ENCODE data around the gene CATSPERB.
"Not testable (repeated sequence)": the region's sequence is repeated elsewhere in the genome, so short reads cannot be mapped to it uniquely, and the experiment has no call there.

CATSPERB gene

GRCh38 chr14:91743305-91743653 lies 11.4 kb upstream of the CATSPERB start:
- H3K79me2 ChIP-seq (ENCODE audit: control insufficient read depth, insufficient read depth, low read length) = no peaks in the 10 kb centered on the region
- no peak overlapping the region for H2BK5ac ChIP-seq (ENCODE audit: low read length)
- no peak overlapping the region for H3K56ac ChIP-seq (ENCODE audit: low read length)
- H3K4ac ChIP-seq (ENCODE audit: low read depth, low read length) = no peak overlapping the region
- no peak overlapping the region for H3K18ac ChIP-seq (ENCODE audit: low read length)
- H3K4me1 ChIP-seq (ENCODE audit: control insufficient read depth, low read depth, low read length) = no peaks in the 10 kb centered on the region
- H4K8ac ChIP-seq (ENCODE audit: low read depth, low read length) = no peak overlapping the region
- no peak overlapping the region for H3K4me2 ChIP-seq (ENCODE audit: low read length)
- no peaks in the 10 kb centered on the region for H3K79me1 ChIP-seq (ENCODE audit: low read length)
- no peak overlapping the region for H2BK15ac ChIP-seq (replicated peaks; ENCODE audit: low read depth)
- H3K23ac ChIP-seq (ENCODE audit: low read length) = no peak overlapping the region
- WGBS (ENCODE audit: extremely low coverage, insufficient coverage, low lambda C conversion rate) = no CpG with 5 or more reads among the region's 2 CpGs
- no peak for DNase-seq
- no peak overlapping the region for H2BK120ac ChIP-seq (ENCODE audit: low read depth, low read length)
- H2AK5ac ChIP-seq (ENCODE audit: low read length) = no peak overlapping the region
- no peaks in the 10 kb centered on the region for H3K27me3 ChIP-seq (ENCODE audit: insufficient read depth, low read length, poor library complexity)
- H3K36me3 ChIP-seq (ENCODE audit: control insufficient read depth, insufficient read depth, low read length) = no peaks in the 10 kb centered on the region
- no peak overlapping the region for H4K5ac ChIP-seq (ENCODE audit: low read length)
- no peak overlapping the region for H3K9ac ChIP-seq (ENCODE audit: low read length)
- H3K4me3 ChIP-seq (ENCODE audit: low read length) = no peak overlapping the region
- H3K27ac ChIP-seq (ENCODE audit: low read depth, low read length) = no peak overlapping the region

GRCh38 chr14:91742621-91743304 lies 10.9 kb upstream of the CATSPERB start:
- Histone ChIP-seq H4K8ac (ENCODE audit: low read depth, low read length) (no peak overlapping the region), H3K56ac (ENCODE audit: low read length) (no peak overlapping the region), H2BK5ac (ENCODE audit: low read length) (no peak overlapping the region), H3K18ac (ENCODE audit: low read length) (no peak overlapping the region), H2AK5ac (ENCODE audit: low read length) (no peak overlapping the region), H4K5ac (ENCODE audit: low read length) (no peak overlapping the region), H3K79me1 (ENCODE audit: low read length) (no peaks in the 10 kb centered on the region), H3K79me2 (ENCODE audit: control insufficient read depth, insufficient read depth, low read length) (no peaks in the 10 kb centered on the region), H2BK15ac (replicated peaks; ENCODE audit: low read depth) (no peak overlapping the region), H3K4me1 (ENCODE audit: control insufficient read depth, low read depth, low read length) (no peaks in the 10 kb centered on the region), H3K27ac (ENCODE audit: low read depth, low read length) (no peak overlapping the region), H3K27me3 (ENCODE audit: insufficient read depth, low read length, poor library complexity) (no peaks in the 10 kb centered on the region), H2BK120ac (ENCODE audit: low read depth, low read length) (no peak overlapping the region), H3K4me3 (ENCODE audit: low read length) (no peak overlapping the region), H3K4me2 (ENCODE audit: low read length) (no peak overlapping the region), H3K9ac (ENCODE audit: low read length) (no peak overlapping the region), H3K36me3 (ENCODE audit: control insufficient read depth, insufficient read depth, low read length) (no peaks in the 10 kb centered on the region), H3K4ac (ENCODE audit: low read depth, low read length) (no peak overlapping the region), H3K23ac (ENCODE audit: low read length) (no peak overlapping the region)
- no peak for DNase-seq
- WGBS (ENCODE audit: extremely low coverage, insufficient coverage, low lambda C conversion rate) = no CpG with 5 or more reads among the region's 1 CpG

GRCh38 chr14:91739867-91740266 lies 8.0 kb upstream of the CATSPERB start:
- not testable (repeated sequence) for H2AK5ac ChIP-seq (ENCODE audit: low read length); H2BK120ac ChIP-seq (ENCODE audit: low read depth, low read length); H2BK15ac ChIP-seq (replicated peaks; ENCODE audit: low read depth); H3K79me1 ChIP-seq (ENCODE audit: low read length); H3K9ac ChIP-seq (ENCODE audit: low read length); H3K27ac ChIP-seq (ENCODE audit: low read depth, low read length); H3K4me1 ChIP-seq (ENCODE audit: control insufficient read depth, low read depth, low read length); H3K79me2 ChIP-seq (ENCODE audit: control insufficient read depth, insufficient read depth, low read length); H3K4ac ChIP-seq (ENCODE audit: low read depth, low read length); H4K8ac ChIP-seq (ENCODE audit: low read depth, low read length); H3K27me3 ChIP-seq (ENCODE audit: insufficient read depth, low read length, poor library complexity); H3K36me3 ChIP-seq (ENCODE audit: control insufficient read depth, insufficient read depth, low read length); H2BK5ac ChIP-seq (ENCODE audit: low read length); H3K56ac ChIP-seq (ENCODE audit: low read length); H3K23ac ChIP-seq (ENCODE audit: low read length); H3K4me3 ChIP-seq (ENCODE audit: low read length); H3K4me2 ChIP-seq (ENCODE audit: low read length); H4K5ac ChIP-seq (ENCODE audit: low read length); H3K18ac ChIP-seq (ENCODE audit: low read length); DNase-seq
- WGBS (ENCODE audit: extremely low coverage, insufficient coverage, low lambda C conversion rate) = no CpG with 5 or more reads among the region's 2 CpGs

- Histone ChIP-seq H4K5ac (ENCODE audit: low read length) (no peak overlapping the region), H3K4me2 (ENCODE audit: low read length) (no peak overlapping the region), H3K4me1 (ENCODE audit: control insufficient read depth, low read depth, low read length) (no peaks in the 10 kb centered on the region), H2BK120ac (ENCODE audit: low read depth, low read length) (no peak overlapping the region), H3K79me2 (ENCODE audit: control insufficient read depth, insufficient read depth, low read length) (no peaks in the 10 kb centered on the region), H3K79me1 (ENCODE audit: low read length) (no peaks in the 10 kb centered on the region), H3K9ac (ENCODE audit: low read length) (no peak overlapping the region), H3K27ac (ENCODE audit: low read depth, low read length) (no peak overlapping the region), H3K27me3 (ENCODE audit: insufficient read depth, low read length, poor library complexity) (no peaks in the 10 kb centered on the region), H2BK5ac (ENCODE audit: low read length) (no peak overlapping the region), H3K18ac (ENCODE audit: low read length) (no peak overlapping the region), H2BK15ac (replicated peaks; ENCODE audit: low read depth) (no peak overlapping the region), H3K56ac (ENCODE audit: low read length) (no peak overlapping the region), H2AK5ac (ENCODE audit: low read length) (no peak overlapping the region), H4K8ac (ENCODE audit: low read depth, low read length) (no peak overlapping the region), H3K4me3 (ENCODE audit: low read length) (no peak overlapping the region), H3K23ac (ENCODE audit: low read length) (no peak overlapping the region), H3K36me3 (ENCODE audit: control insufficient read depth, insufficient read depth, low read length) (no peaks in the 10 kb centered on the region), H3K4ac (ENCODE audit: low read depth, low read length) (no peak overlapping the region)
- WGBS (ENCODE audit: extremely low coverage, insufficient coverage, low lambda C conversion rate) = 100% methylated on average over 1 of the region's 5 CpGs
- no peak for DNase-seq
Observed at GRCh38 chr14:91737619-91738018, 5.7 kb upstream of the CATSPERB start.

- WGBS (ENCODE audit: extremely low coverage, insufficient coverage, low lambda C conversion rate) = no CpG with 5 or more reads among the region's 2 CpGs
- Histone ChIP-seq H3K27ac (ENCODE audit: low read depth, low read length) (no peak overlapping the region), H3K23ac (ENCODE audit: low read length) (no peak overlapping the region), H3K79me2 (ENCODE audit: control insufficient read depth, insufficient read depth, low read length) (no peaks in the 10 kb centered on the region), H3K4me2 (ENCODE audit: low read length) (no peak overlapping the region), H3K79me1 (ENCODE audit: low read length) (no peaks in the 10 kb centered on the region), H2BK15ac (replicated peaks; ENCODE audit: low read depth) (no peak overlapping the region), H4K8ac (ENCODE audit: low read depth, low read length) (no peak overlapping the region), H3K9ac (ENCODE audit: low read length) (no peak overlapping the region), H2BK5ac (ENCODE audit: low read length) (no peak overlapping the region), H3K4me3 (ENCODE audit: low read length) (no peak overlapping the region), H3K4me1 (ENCODE audit: control insufficient read depth, low read depth, low read length) (no peaks in the 10 kb centered on the region), H3K18ac (ENCODE audit: low read length) (no peak overlapping the region), H2AK5ac (ENCODE audit: low read length) (no peak overlapping the region), H3K4ac (ENCODE audit: low read depth, low read length) (no peak overlapping the region), H2BK120ac (ENCODE audit: low read depth, low read length) (no peak overlapping the region), H3K56ac (ENCODE audit: low read length) (no peak overlapping the region), H4K5ac (ENCODE audit: low read length) (no peak overlapping the region), H3K27me3 (ENCODE audit: insufficient read depth, low read length, poor library complexity) (no peaks in the 10 kb centered on the region), H3K36me3 (ENCODE audit: control insufficient read depth, insufficient read depth, low read length) (no peaks in the 10 kb centered on the region)
- no peak for DNase-seq
Observed at GRCh38 chr14:91732859-91733477, 1.1 kb upstream of the CATSPERB start.

GRCh38 chr14:91732439-91732838 lies 553 bp upstream of the CATSPERB start:
- Histone ChIP-seq H2BK120ac (ENCODE audit: low read depth, low read length) (no peak overlapping the region), H3K27me3 (ENCODE audit: insufficient read depth, low read length, poor library complexity) (no peaks in the 10 kb centered on the region), H2AK5ac (ENCODE audit: low read length) (no peak overlapping the region), H3K79me1 (ENCODE audit: low read length) (no peaks in the 10 kb centered on the region), H2BK5ac (ENCODE audit: low read length) (no peak overlapping the region), H2BK15ac (replicated peaks; ENCODE audit: low read depth) (no peak overlapping the region), H3K18ac (ENCODE audit: low read length) (no peak overlapping the region), H3K9ac (ENCODE audit: low read length) (no peak overlapping the region), H3K27ac (ENCODE audit: low read depth, low read length) (no peak overlapping the region), H3K4me1 (ENCODE audit: control insufficient read depth, low read depth, low read length) (no peaks in the 10 kb centered on the region), H4K5ac (ENCODE audit: low read length) (no peak overlapping the region), H3K36me3 (ENCODE audit: control insufficient read depth, insufficient read depth, low read length) (no peaks in the 10 kb centered on the region), H4K8ac (ENCODE audit: low read depth, low read length) (no peak overlapping the region), H3K79me2 (ENCODE audit: control insufficient read depth, insufficient read depth, low read length) (no peaks in the 10 kb centered on the region), H3K4ac (ENCODE audit: low read depth, low read length) (no peak overlapping the region), H3K23ac (ENCODE audit: low read length) (no peak overlapping the region), H3K4me2 (ENCODE audit: low read length) (no peak overlapping the region), H3K56ac (ENCODE audit: low read length) (no peak overlapping the region), H3K4me3 (ENCODE audit: low read length) (no peak overlapping the region)
- DNase-seq = no peak
- no CpG with 5 or more reads among the region's 5 CpGs for WGBS (ENCODE audit: extremely low coverage, insufficient coverage, low lambda C conversion rate)
